HL-60 (cell line): ENCODE measurements around the gene PKD1L1.

Source experiments
- DNase-seq, 2 experiments: peaks; one replicate each; pipeline ENCODE4 v3.0.0-alpha.2; 2010 to 2020; ENCODE audit warnings: low read depth in 1 of 2, low spot score in 1 of 2
- H3K27ac ChIP-seq: fragments of 250-450 bp; sonication (Bioruptor Pico); replicated peaks from 2 replicates; pipeline ENCODE4 v1.5.1; 2020; ENCODE audit warnings: mild to moderate bottlenecking, moderate library complexity
- H3K27me3 ChIP-seq: fragments of 250-450 bp; sonication (Bioruptor Pico); 2 replicates; pipeline ENCODE4 v1.5.1; 2021; ENCODE audit warnings: mild to moderate bottlenecking, moderate library complexity; ENCODE audit not compliant: insufficient read depth, poor library complexity, severe bottlenecking
- H3K4me3 ChIP-seq: replicated peaks from 2 replicates; pipeline ENCODE4 v1.5.1; 2011; ENCODE audit warnings: mild to moderate bottlenecking, control low read depth, low read length; ENCODE audit not compliant: insufficient read depth
- CTCF ChIP-seq: IDR thresholded peaks from one replicate; pipeline ENCODE4 v1.5.1; 2011; ENCODE audit warnings: low read length, control low read depth, inconsistent platforms; ENCODE audit not compliant: insufficient read depth
- GABPA ChIP-seq: IDR thresholded peaks from 2 replicates; pipeline ENCODE4 v1.6.1; 2012; ENCODE audit warnings: low read depth
- POLR2AphosphoS5 ChIP-seq: IDR thresholded peaks from 2 replicates; pipeline ENCODE4 v1.6.1; 2012; ENCODE audit warnings: low read depth
- REST ChIP-seq: IDR thresholded peaks from 2 replicates; pipeline ENCODE4 v1.6.1; 2012; ENCODE audit warnings: low read depth; ENCODE audit not compliant: insufficient replicate concordance
- SPI1 ChIP-seq: IDR thresholded peaks from 2 replicates; pipeline ENCODE4 v1.6.1; 2012; ENCODE audit warnings: low read depth, mild to moderate bottlenecking, borderline replicate concordance

Gene PKD1L1

GRCh38 chr7:47766126-47766525 lies 182.1 kb downstream of the PKD1L1 start:
- DNase-seq, result no peak
- H3K27me3 ChIP-seq, result no peaks in the 10 kb centered on the region
- no peak overlapping the region for H3K27ac ChIP-seq
- TF ChIP-seq SPI1, result no peak
- no peak overlapping the region for H3K4me3 ChIP-seq

GRCh38 chr7:47765373-47765979 lies 182.8 kb downstream of the PKD1L1 start:
- Histone ChIP-seq H3K27me3 (no peaks in the 10 kb centered on the region), H3K27ac (no peak overlapping the region), H3K4me3 (no peak overlapping the region)
- no peak for DNase-seq
- TF ChIP-seq GABPA (no peak), REST (no peak), POLR2AphosphoS5 (no peak), CTCF (no peak), SPI1 (no peak)

GRCh38 chr7:47764746-47765145 lies 183.5 kb downstream of the PKD1L1 start:
- TF ChIP-seq GABPA (no peak), REST (no peak), CTCF (no peak), SPI1 (no peak), POLR2AphosphoS5 (no peak)
- Histone ChIP-seq H3K27me3 (no peaks in the 10 kb centered on the region), H3K27ac (no peak overlapping the region), H3K4me3 (no peak overlapping the region)
- DNase-seq, result no peak

- H3K27me3 ChIP-seq, result no peaks in the 10 kb centered on the region
- no peak overlapping the region for H3K4me3 ChIP-seq
- no peak overlapping the region for H3K27ac ChIP-seq
- DNase-seq, result no peak
- no peak for TF ChIP-seq POLR2AphosphoS5
- TF ChIP-seq GABPA, result no peak
- TF ChIP-seq SPI1, result no peak
- no peak for TF ChIP-seq REST
- no peak for TF ChIP-seq CTCF
Measured at GRCh38 chr7:47763063-47763974, 184.9 kb downstream of the PKD1L1 start.
